Left lobe of liver (tissue), 2 donors: ENCODE data around the gene COL5A2. TPM values are rescaled to one million over a fixed set of nuclear protein-coding genes. Genes with fewer than 3 reads are reported as not detected.

ENCODE experiments used
- ATAC-seq: fragments of 200-7000 bp; cut with Tn5 transposase; one replicate; pipeline ENCODE4 v1.9.1; 2020; ENCODE audit warnings: mild to moderate bottlenecking, moderate library complexity
- DNase-seq: peaks from one replicate; pipeline ENCODE4 v3.0.0-alpha.2; 2020; ENCODE audit warnings: low spot score
- total RNA-seq: library from RNA; stranded (reverse); gene quantifications from one replicate; pipeline ENCODE4 v1.2.1, GENCODE V29; 2021
- donor health status: DM: no; HTN: no; CAD: no; lungs with moderate emphysema.
- donor health status: DM: no; HTN: yes; CAD: no.

The COL5A2 gene
- total RNA-seq, 1 donor from 2014 or later: 6.1 TPM

DNA sequence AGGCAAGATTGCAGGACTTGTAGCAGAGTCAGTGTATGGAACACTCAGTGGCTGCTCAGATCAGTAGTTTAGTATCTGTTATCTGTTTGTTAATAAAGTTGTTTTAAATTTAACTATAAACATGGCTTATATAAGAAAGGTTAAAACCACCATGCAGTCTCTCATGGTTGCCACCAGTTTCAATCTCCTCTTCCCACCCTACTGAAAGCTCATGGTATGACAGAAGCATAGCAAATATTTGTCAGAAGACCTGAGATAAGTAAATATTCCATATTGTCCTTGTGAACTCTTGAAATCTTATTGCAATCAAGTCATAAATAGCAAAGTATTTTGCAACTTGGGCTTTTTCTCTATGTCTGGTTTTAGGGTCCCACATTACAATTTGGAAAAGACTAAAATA lies 2.1 kb upstream of the COL5A2 start:
- ATAC-seq (no peak), DNase-seq (no peak)

DNA sequence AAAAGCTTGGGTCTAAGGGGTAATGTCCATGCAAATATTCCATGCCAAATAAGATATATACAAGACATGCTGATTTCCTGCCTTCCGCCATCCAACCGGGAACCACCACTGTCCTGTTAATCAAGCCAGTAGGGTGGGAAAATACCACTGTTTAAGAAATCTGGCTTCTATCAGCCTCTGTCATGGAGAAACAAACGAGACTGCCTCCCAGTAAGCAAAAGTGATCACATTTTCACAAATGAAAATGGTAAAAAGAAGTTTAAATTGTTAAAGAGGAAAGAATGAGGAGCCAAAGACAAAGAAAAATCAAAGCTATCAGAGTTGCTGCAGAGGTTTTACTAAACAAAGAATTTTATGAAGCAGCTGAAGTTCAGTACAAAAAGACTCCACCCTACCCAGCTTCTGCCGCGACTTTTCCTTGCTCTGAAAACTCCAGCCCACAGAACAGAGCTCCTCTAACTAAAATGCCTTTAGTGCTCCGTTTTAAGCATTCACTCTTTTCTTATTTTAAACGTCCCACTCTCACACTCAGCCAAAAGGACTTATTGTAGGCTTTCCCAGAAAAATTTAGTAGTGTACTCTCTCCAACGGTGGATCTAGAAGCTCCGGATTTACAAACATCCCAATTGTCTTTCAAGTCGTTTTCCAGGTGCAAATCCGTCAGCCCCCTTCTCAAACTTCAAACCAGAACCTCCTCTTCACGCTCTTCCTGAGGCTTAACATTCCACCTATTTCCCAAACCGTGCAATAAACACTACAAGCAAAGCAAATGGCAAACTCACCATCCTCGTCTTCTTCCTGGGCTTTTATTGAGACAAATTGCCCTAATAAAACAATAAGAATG lies 613 bp downstream of the COL5A2 start:
- DNase-seq: no peak
- ATAC-seq: peak; percentile 72

DNA sequence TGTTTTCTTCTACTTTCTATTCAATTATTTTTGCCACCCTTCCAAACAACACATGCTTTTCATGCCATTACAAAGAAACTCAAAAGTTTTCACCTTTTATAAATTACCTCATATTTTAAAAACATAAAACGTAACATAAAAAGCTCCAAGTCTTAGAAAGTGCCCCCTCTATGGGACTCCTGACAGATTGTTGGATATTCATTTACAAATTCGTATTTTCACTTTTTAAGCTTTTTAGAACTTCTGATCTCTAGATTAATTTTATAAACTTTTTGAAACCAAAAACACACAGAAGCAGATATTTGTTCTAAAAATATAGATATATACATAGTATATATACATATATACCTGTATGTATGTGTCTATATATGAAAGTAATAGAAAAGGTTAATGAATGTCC lies 1.5 kb downstream of the COL5A2 start:
- ATAC-seq (no peak), DNase-seq (no peak)

DNA sequence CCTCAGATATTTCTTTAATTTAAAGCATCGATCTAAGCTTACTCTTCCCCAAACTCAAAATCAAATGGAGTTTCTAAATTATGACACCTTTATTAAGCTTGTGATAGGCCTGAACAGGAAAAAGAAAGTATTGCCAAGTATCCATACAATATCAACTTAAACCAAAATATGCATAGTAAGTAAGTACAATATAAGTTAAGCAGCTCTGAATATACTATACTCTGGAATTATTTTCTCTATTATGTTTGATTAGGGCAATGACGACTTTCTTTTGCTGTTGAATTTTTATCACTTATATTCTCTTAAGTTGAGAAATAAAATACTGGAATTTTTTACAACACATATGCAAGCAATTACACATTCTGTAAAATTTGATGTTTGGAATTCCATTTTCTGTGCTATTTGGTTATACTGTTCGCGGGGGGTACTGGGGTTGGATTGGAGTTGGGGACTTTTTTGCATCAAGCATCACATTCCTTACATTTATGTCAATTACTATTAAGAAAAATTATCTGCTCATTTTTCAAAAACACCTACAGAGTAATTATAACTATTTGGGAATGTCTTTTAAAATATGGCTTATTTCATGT lies 2.2 kb downstream of the COL5A2 start:
- no peak for ATAC-seq
- no peak for DNase-seq

DNA sequence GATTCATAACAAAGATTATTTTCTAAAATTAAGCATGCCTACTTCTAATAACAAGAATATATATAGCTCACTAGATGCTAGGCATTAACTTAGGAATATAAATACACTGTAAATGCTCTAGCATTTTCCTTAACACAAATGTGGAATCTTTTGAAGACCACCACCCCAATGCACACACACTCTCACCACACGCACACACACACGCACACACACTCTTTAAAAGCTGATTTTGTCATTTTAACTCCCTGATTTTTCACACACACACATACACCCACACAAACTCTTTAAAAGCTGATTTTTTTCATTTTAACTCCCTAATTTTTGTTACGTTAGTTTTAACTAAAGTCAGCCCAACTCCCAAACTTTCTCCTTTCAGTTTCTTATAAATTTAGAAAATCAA lies 3.0 kb downstream of the COL5A2 start:
- DNase-seq (no peak), ATAC-seq (no peak)

DNA sequence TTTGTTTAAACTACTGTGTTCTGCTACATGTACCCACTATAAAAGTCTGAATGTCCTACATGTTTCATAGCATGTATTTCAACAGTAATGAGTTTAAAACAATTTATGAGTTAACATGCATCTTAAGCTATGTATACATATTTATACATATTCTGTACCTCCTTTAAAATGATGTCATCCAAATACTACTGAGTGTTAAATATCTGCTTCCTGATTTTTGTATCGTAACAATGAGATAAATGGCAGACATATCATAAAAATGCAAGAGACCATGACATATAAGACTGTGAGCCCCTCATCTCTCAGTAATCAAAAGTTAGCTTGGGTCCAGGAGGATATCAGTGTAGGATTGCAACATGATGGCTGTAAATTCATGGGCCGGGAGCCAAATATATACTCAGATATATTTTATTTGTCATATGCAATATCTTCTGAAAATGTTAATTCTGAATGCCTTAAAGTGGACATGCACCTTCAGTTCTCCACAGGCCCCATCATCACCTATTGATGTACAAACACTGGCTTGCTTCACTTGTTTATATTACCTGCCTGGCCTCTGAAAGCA lies 3.6 kb downstream of the COL5A2 start:
- DNase-seq (no peak), ATAC-seq (no peak)

DNA sequence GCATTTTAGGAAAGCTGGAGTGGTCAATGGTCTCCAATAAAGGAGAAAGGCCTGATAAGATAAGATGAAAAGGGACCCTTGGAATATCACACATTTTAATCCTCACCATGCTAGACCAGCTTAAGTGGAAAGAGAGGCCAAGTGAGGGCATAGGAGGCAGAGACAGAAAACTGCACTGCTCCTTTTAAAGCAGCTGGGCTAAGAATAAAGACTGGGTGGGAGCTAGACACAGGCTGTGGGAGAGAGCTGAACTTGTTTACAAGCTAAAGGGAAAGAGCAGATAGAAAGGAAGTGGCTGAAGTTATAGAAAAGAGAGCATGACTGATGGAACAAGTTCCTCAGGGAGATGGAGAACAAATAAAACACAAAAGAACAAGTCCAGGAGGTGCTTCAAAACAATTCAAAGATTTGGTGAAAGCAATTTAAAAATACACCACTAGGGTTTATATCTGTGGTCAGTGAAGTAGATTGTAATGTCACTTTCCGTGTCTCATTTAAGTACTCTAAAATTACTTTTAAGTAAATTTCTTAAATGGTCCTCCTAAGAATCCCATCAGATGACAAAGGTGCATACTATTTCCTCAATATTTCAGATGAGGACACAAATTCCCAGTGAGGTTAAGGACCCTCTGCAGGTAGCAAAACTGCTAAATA lies 7.5 kb downstream of the COL5A2 start:
- ATAC-seq: no peak
- DNase-seq: no peak

DNA sequence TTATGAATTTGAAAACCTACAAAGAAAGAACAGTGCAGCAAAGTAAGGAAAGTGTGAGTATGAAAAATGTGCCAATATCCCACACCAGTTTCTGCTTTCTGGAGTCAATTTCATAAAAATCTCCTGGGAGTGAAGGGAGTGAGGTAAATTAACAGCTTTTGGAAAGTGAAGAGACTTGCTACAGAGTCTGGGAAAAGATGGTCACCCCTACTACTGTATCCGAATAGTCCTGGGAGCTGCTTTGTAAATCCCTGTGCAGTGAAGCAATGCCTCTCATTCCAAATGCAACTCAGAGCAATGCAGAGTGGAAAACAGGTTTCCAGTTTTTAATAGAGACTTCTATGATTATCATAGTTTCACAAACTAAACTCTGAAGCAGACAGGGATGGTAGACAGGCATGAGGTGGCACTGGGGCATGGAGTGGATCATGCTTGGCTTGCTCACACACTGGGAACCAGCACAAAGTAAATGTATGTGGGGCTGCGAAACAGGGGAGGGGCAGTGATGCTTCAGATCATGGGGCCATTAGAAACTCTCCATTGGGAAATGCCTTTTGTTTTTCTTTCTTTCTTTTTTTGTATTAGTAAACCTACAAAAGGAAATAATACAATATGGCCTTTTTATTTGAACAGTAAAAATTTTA lies 10.6 kb downstream of the COL5A2 start:
- ATAC-seq (no peak), DNase-seq (no peak)

DNA sequence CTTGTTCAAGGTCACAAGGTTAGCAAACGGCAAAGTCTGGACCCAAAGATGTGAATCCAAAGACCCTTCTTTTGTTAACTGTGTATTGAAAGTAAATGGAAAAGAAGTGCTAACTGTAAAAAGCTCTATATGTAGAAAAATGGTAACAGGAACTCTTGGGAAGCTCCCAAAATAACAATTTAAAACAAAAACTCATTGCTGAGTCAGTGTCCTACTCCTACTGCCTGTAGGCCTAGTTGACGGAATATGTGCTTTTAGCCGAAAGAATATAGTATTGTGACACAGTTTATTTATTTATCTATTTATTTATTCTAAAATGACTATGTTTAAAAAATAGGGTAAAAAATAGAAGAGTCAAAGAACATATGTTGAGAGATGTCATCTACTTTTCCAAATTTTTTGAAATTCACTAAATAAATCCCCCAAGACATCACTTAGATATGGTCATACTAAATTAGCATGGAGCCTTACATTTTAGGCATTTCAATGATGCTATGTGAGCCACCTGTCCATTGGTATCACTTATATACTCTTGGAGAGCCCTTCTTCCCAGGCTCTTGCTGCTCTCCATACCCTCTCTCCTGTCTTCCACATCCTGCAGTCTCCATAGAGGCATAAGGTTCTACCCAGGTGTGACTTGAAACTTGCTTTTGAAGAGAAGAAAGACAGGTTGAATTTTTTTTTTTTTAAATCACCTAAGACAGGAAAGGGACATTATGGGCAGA lies 13.7 kb downstream of the COL5A2 start:
- no peak for DNase-seq

DNA sequence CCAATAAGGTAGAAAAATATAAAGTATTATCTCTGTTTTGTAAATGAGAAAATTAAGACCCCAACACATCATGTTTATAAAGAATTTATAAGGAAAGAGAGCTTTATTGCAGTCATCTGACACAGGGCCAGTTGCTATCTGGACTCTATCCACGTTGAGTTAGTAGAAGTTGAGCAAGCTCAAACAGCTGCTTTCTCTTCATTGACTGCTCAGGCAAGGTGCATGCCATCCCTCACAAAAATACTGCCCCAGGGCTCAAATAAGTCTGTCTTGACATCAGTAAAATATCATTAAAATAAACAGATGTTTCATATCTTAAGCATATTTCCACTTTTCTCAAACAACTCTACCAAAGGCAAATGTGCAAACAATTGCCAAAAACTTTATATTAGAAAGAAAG lies 14.8 kb downstream of the COL5A2 start:
- ATAC-seq (peak; percentile 80), DNase-seq (peak; percentile 52)

More for the DNA sequence above, 13.7 kb downstream of the COL5A2 start:
- no peak for ATAC-seq

DNA sequence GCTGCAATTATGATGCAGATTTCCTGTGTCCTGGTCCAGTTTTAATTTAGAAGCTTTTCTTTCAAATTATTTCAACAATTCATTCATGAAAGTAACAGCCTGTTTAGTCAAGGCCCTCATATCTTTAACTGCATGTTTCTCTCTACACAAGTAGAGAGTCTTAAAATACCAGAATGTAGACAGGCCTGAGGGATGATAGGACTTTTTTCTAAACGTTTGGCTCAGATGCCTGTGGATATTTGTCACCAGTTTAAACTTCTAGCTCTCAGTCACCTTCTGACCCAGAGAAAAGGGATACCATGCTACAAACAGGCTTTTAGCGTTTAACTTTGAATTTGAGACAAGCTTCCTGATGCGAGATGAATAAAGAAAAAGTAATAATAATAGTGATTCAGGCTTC lies 15.7 kb downstream of the COL5A2 start:
- DNase-seq (no peak), ATAC-seq (no peak)

DNA sequence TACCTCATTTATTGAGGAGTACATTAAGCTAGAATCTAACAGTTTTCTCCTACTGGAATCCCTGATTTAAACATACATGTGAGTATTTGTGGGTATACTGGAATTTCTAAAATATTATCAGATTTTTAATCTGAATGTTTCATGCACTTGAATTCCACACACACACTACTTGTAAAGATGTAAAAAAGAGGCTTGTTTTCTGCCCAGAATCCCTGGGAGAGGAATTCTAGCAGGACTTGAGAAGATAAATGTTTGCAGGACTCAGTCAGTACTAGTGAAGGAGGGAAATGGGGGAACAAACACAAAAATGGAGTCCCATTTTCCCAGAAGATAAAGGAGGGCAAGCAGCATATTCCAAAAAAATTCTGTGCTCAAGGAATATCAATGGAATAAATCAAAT lies 17.0 kb downstream of the COL5A2 start:
- ATAC-seq (no peak), DNase-seq (no peak)

DNA sequence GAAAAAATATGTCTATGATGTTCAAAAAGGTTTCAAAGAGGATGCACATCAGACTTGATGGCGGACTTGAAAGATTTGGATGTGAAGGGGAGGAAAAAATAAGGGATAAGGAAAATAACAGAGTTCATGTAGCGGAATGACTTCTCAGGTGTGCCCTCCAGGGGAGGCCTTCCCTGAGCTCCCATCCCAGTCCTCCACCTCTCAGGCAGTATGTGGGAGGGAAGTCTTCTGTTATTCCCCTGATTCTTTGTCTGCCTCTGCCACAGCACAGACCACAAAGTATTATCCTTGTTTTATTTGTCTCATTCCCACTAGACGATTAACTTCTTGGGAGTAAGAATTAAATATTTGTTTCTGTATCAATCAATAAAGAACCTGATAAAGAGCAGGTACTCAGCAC lies 17.7 kb downstream of the COL5A2 start:
- DNase-seq: no peak
- no peak for ATAC-seq

DNA sequence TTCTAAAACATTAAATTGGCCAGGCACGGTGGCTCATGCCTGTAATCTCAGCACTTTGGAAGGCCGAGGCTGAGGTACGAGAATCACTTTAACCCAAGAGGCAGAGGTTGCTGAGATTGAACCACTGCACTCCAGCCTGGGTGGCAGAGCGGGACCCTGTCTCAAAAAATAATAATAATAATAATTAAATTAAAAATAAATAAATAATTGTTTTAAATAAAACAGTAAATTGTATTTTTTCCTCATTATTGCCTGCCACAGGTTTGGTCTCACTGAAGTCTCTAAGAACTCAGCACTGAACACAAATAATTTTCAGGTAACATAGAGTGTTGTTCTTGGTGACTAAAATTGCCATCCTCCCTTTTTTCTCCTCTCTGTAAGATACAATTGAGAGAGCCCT lies 19.8 kb downstream of the COL5A2 start:
- ATAC-seq: no peak
- no peak for DNase-seq

DNA sequence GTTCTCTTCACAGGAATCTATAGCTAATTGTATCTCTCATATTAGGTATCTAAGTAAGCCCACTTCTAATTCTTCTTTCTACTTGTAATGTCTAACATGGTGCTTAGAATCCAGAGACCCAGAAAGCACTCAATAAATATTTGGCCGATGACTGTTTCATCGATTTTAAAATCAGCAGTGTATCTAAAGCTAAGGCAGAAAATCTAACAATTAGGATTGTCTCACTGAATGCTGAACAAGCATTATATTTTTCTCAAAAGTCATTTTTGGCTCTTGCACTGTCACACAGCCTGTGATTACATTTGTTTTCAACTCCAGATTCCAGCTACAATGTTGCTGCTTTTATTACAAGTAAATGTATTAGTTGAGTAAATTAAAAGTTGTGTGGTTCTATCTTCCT lies 20.3 kb downstream of the COL5A2 start:
- DNase-seq (no peak), ATAC-seq (no peak)

DNA sequence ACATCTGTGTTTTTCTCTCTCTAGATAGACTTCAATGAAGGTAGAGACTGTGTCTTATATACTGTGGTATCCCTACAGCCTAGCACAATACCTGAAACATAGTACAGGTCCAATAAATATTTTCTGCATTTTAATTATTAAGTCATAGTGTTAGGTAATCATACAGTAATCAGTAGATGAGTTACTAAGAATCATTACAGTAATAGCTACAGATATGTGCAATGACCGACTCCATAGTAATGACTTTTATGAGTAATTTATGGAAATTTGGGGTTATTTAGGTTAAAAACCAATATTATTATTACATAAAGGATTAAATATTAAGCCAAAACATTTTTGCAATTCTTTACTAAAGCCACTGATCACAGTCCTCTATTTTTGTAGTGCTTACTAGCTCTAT lies 21.6 kb downstream of the COL5A2 start:
- ATAC-seq: no peak

DNA sequence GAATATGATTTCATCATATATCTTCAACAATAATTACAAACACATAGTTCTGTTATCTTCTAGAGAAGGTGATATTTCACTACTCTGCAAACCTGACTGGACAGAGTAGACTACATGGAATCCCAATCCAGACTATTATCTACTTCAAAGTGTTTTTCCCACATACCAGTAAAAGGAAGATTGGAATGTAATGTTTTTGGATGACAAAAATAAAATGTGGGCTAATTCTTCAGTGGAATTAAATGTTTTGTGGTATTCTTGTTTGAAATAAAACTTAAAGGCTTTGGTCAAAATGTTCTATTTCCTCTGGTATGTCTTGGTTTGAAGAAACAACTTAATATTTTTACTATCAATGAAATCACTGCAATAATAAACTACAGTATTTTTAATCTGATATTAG lies 22.1 kb downstream of the COL5A2 start:
- no peak for ATAC-seq
- DNase-seq: no peak

More for the DNA sequence above, 21.6 kb downstream of the COL5A2 start:
- DNase-seq: no peak

DNA sequence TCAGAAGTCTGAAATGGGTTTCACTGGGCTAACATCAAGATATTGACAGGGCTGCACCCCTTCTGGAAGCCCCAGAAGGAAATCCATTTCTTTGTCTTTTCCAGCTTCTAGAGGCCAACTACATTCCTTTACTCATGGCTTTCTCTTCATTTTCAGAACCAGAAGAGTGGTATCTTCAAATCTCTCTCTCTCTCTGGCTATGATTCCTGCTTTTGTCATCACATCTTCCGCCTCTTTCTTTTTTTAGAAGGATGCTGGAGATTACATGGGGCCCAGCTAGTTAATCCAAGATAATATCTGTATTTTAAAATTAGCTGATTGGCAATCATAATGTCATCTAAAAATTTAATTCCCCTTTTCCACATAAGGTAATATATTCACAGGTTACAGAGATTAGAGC lies 23.8 kb downstream of the COL5A2 start:
- no peak for ATAC-seq
- no peak for DNase-seq

DNA sequence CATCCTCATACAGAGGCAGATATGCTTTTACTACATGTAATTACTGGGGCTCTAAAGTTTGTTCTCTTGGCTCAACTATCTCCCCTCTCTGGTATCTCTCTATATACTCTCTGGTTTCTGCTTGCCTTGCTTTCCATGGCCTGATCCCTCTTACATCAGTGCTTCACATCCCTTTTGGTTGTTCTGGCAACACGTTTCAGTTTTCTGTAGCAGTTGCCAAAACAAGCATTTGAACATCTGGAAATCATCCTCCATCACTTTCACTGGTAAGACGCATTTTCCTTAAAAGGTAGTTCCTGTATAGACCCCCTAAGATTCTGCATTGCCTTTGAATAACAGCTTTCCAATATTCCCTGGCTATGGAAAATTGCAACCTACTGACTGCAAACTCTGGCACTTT lies 25.9 kb downstream of the COL5A2 start:
- DNase-seq (no peak), ATAC-seq (no peak)

DNA sequence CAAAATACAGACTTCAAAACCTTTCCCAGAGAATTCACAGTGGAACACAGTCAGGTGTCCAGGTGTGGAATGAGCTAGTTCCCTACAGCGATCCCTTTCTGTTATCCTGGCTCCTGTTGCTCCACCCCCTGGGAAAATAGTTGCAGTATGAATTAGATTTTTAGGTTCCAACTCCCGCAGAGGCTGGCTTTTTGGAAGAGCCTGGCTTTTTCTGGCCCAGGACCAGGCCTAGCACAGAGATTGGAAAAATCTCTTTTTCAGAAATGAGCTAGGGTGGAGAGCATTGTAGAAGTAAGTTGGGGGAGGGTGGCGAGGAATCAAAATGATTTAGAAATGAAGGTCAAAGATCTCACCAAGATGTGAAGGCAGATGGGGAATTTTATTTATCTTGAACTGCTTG lies 27.1 kb downstream of the COL5A2 start:
- ATAC-seq (no peak), DNase-seq (no peak)

DNA sequence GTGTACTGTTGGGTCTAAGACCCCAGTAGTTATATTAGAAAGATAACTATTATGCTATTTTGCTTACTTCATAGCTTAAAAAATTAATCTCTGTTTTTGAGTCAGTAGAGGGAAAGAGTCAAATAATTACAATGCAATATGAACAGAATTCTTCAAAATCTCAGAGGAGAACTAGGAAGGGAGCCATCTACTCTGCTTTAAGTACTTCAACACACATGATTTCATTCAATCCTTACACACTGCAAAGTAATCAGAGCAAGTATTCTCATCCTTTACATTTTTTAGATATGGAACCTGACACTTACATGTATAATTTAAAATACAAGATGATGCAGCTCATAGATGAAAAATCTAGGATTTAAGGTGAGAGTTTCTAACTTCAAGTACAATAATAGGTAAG lies 27.7 kb downstream of the COL5A2 start:
- ATAC-seq: no peak
- DNase-seq: no peak
